ENCODE measurements around the gene CBR4. TPM values are rescaled to one million over a fixed set of nuclear protein-coding genes. Genes with fewer than 3 reads are reported as not detected.

Gene CBR4
- total RNA-seq, 4 donors from 2014 or later: 14.4 to 42.2 (median 19.5) TPM

- Histone ChIP-seq H3K9me3 (no peaks in the 10 kb centered on the region), H3K4me3 (no peak overlapping the region), H3K36me3 (no peaks in the 10 kb centered on the region), H3K27me3 (no peaks in the 10 kb centered on the region), H3K27ac (peak overlapping the region; percentile 82), H3K4me1 (peaks cover 34% of the 10 kb centered on the region)
- no peak for DNase-seq (ENCODE audit: low spot score in 2 of 2)
- TF ChIP-seq POLR2AphosphoS5 (IDR thresholded peaks at IDR 0.05) (no peak), POLR2A (IDR thresholded peaks at IDR 0.05) (no peak), EP300 (IDR thresholded peaks at IDR 0.05) (no peak), CTCF (IDR thresholded peaks at IDR 0.05) (no peak)
- WGBS: 21% methylated on average over 2 of the region's 2 CpGs
Measured at GRCh38 chr4:169014586-169014985, 4.5 kb upstream of the CBR4 start.

GRCh38 chr4:169013396-169013795, 3.3 kb upstream of the CBR4 start:
- Histone ChIP-seq H3K9me3 (no peaks in the 10 kb centered on the region), H3K4me1 (peaks cover 42% of the 10 kb centered on the region), H3K27ac (no peak overlapping the region), H3K36me3 (no peaks in the 10 kb centered on the region), H3K27me3 (no peaks in the 10 kb centered on the region), H3K4me3 (no peak overlapping the region)
- no peak for TF ChIP-seq POLR2AphosphoS5 (IDR thresholded peaks at IDR 0.05)
- no peak for TF ChIP-seq POLR2A (IDR thresholded peaks at IDR 0.05)
- no peak for TF ChIP-seq EP300 (IDR thresholded peaks at IDR 0.05)
- no peak for TF ChIP-seq CTCF (IDR thresholded peaks at IDR 0.05)
- WGBS: 43% methylated on average over 1 of the region's 1 CpG
- no peak for DNase-seq (ENCODE audit: low spot score in 2 of 2)

- Histone ChIP-seq H3K36me3 (no peaks in the 10 kb centered on the region), H3K4me3 (no peak overlapping the region), H3K27ac (no peak overlapping the region), H3K4me1 (peaks cover 52% of the 10 kb centered on the region), H3K27me3 (no peaks in the 10 kb centered on the region), H3K9me3 (no peaks in the 10 kb centered on the region)
- DNase-seq (ENCODE audit: low spot score in 2 of 2): no peak
- no peak for TF ChIP-seq EP300 (IDR thresholded peaks at IDR 0.05)
- 91% methylated on average over 2 of the region's 2 CpGs for WGBS
Measured at GRCh38 chr4:169012049-169012448, 2.0 kb upstream of the CBR4 start.

GRCh38 chr4:169009286-169010124, 550 bp downstream of the CBR4 start:
- under 1% methylated on average over 40 of the region's 44 CpGs for WGBS
- no peaks in the 10 kb centered on the region for H3K27me3 ChIP-seq
- H3K36me3 ChIP-seq: peaks cover 2% of the 10 kb centered on the region
- TF ChIP-seq EP300 (IDR thresholded peaks at IDR 0.05) (no peak), POLR2AphosphoS5 (IDR thresholded peaks at IDR 0.05) (no peak), POLR2A (IDR thresholded peaks at IDR 0.05) (no peak)
- peaks cover 46% of the 10 kb centered on the region for H3K4me1 ChIP-seq
- H3K27ac ChIP-seq: peak overlapping the region; percentile 94
- peak overlapping the region; percentile 66 for H3K4me3 ChIP-seq
- no peaks in the 10 kb centered on the region for H3K9me3 ChIP-seq
- peak; percentile 79 to 83 for DNase-seq (ENCODE audit: low spot score in 2 of 2)

GRCh38 chr4:169005453-169006099, 4.5 kb downstream of the CBR4 start:
- Histone ChIP-seq H3K4me3 (no peak overlapping the region), H3K4me1 (peaks cover 38% of the 10 kb centered on the region), H3K36me3 (peaks cover 36% of the 10 kb centered on the region), H3K27ac (no peak overlapping the region), H3K9me3 (no peaks in the 10 kb centered on the region), H3K27me3 (no peaks in the 10 kb centered on the region)
- no peak for DNase-seq (ENCODE audit: low spot score in 2 of 2)
- WGBS: 42% methylated on average over 1 of the region's 1 CpG
- TF ChIP-seq CTCF (IDR thresholded peaks at IDR 0.05) (peak in 1 of 2 donors; percentile 16), EP300 (IDR thresholded peaks at IDR 0.05) (no peak)

- Histone ChIP-seq H3K4me1 (peaks cover 3% of the 10 kb centered on the region), H3K36me3 (peaks cover 46% of the 10 kb centered on the region), H3K27ac (no peak overlapping the region), H3K4me3 (no peak overlapping the region), H3K27me3 (no peaks in the 10 kb centered on the region), H3K9me3 (no peaks in the 10 kb centered on the region)
- 97% methylated on average over 1 of the region's 1 CpG for WGBS
- TF ChIP-seq POLR2A (IDR thresholded peaks at IDR 0.05) (no peak), CTCF (IDR thresholded peaks at IDR 0.05) (no peak)
- no peak for DNase-seq (ENCODE audit: low spot score in 2 of 2)
Measured at GRCh38 chr4:169000315-169000714, 9.7 kb downstream of the CBR4 start.
